ENCODE measurements around the gene GPI.

The GPI gene

DNA sequence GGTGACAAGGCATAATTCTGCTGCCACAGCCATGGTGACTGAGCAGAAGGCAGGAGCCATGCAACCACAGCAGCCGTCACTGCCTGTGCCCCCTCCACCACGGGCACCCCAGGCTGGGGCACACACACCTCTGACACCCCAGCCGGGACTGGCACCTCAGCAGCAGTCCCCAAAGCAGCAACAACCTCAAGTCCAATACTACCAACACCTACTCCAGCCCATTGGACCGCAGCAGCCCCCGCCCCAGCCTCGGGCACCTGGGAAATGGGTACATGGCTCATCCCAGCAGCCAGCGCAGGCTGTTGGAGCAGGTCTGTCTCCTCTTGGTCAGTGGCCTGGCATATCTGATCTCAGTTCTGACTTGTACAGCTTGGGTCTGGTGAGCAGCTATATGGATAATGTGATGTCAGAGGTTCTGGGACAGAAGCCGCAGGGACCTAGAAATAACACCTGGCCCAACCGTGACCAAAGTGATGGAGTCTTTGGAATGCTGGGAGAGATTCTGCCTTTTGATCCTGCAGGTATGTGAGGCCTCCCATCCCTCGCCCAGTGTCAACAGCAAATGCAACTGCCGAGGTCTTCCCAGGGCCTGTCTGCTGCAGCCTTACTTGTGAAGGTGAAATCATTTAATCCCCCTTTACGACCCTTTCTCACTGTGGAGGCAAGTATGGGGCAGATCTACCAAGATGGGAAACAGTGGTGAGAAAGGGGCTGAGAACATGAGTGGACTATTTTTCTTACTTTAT lies 22.9 kb upstream of the GPI start:
- no peak for DNase-seq (ENCODE audit: low read depth in 2 of 2)

DNA sequence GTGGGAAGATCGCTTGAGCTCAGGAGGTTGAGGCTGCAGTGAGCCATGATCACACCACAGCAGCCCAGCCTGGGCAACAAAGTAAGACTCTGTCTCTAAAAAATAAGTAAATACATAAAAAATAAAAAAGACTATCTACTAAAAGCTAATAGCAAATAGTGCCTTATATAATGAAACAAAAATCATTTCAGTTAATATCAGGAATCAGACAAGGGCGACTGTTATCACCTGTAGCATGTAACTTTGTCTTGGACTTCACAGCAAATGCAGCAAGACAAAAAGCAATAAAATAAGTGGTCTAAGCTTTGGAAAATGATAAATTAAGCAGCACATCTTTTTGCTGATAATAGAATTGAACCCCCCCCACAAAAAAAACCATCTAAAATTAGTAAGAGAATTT lies 21.2 kb upstream of the GPI start:
- no peak for DNase-seq (ENCODE audit: low read depth in 2 of 2)

DNA sequence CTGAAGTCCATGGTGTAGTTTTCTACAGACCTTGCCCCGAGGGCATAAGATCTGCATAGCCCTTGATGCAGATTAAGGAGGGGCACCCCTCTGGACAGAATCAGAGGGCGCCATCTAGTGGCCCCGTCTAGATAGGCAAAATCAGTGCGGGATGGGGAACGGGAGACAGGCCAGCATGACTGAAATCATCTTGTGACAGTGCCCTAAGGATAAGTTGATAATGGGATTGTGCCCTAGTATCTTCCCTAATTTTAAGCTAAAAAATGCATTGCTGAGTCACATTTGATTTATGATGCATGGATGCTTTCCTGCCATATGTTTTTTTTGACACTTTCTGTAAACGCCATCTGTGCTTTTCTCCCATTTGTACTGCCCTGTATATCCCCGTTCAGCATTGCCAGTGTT lies 19.0 kb upstream of the GPI start:
- peak; percentile 17 to 37 for DNase-seq (ENCODE audit: low read depth in 2 of 2)

GRCh38 chr19:34347561-34348165 lies 17.3 kb upstream of the GPI start:
- no peak for DNase-seq (ENCODE audit: low read depth in 2 of 2)

DNA sequence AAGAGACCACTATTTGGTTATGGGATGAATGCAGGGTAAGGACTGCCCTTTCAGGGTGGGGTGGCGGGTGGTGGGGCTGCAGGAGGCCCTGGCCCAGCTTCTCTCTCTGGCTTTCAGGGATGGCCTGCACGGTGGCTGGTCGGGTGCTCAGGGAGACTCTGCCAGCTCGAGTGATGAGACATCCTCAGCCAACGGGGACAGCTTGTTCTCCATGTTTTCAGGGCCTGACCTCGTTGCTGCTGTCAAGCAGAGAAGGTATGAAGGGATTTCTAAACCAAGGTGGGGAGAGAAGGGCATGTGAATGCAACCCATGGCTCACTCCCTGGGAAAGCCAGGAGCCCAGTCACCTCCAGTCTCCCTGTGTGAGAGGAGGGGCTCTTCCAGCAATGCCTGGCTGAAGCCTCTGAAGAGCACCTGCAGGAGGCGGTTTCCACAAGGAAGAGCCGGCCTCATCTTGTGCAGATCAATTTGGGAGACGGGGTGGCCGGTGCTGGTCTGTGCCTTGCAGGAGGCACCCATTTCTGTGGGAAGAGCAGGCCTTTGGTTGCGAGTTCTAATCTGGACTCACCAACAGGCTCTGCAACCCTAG lies 16.0 kb upstream of the GPI start:
- no peak for DNase-seq (ENCODE audit: low read depth in 2 of 2)

- peak; percentile 38 to 65 for DNase-seq (ENCODE audit: low read depth in 2 of 2)
Measured at GRCh38 chr19:34350161-34350561, 14.8 kb upstream of the GPI start.

DNA sequence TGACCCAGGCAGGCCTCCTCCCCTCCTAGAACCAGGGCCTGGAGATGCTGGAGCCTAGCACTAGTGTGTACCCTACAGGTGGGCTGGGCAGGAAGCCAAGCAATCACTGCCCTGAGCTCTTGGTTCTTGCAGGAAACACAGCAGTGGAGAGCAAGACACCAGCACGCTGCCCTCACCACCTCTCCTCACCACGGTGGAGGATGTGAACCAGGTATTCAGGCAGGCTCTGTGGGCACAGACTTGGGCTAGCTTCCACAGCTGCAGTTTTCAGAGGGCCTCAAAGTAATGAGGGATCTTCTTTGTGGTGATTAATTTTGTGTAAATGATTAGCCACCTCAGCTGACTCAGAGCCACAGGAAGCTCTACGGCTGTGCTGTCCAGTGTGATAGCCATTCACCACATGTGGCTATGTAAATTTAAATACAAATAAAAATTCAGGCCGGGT lies 13.6 kb upstream of the GPI start:
- DNase-seq (ENCODE audit: low read depth in 2 of 2), result no peak

GRCh38 chr19:34353546-34353945 lies 11.4 kb upstream of the GPI start:
- no peak for DNase-seq (ENCODE audit: low read depth in 2 of 2)

- no peak for DNase-seq (ENCODE audit: low read depth in 2 of 2)
Measured at GRCh38 chr19:34355201-34355600, 9.8 kb upstream of the GPI start.

DNA sequence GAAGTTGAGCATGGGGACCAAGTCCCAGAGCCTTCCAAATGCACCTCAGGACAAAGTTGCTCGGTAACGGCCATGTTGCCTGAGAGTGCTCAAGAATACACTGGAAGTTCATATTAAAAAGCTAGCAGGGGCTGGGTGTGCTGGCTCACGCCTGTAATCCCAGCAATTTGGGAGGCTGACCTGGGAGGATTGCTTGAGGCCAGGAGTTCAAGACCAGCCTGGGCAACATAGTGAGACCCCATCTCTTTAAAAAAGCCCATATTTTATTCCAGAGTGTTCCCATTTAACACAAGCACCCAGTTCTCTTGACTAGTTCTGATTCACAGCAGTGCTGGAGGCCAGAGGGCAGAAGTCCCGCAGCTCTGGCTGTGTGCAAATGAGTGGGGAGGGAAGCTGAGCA lies 8.1 kb upstream of the GPI start:
- DNase-seq (ENCODE audit: low read depth in 2 of 2), result no peak

- no peak for DNase-seq (ENCODE audit: low read depth in 2 of 2)
Measured at GRCh38 chr19:34357431-34357830, 7.6 kb upstream of the GPI start.

GRCh38 chr19:34359140-34359953 lies 5.6 kb upstream of the GPI start:
- DNase-seq (ENCODE audit: low read depth in 2 of 2), result peak; percentile 91 to 93

- DNase-seq (ENCODE audit: low read depth in 2 of 2), result no peak
Measured at GRCh38 chr19:34359954-34360315, 5.1 kb upstream of the GPI start.

DNA sequence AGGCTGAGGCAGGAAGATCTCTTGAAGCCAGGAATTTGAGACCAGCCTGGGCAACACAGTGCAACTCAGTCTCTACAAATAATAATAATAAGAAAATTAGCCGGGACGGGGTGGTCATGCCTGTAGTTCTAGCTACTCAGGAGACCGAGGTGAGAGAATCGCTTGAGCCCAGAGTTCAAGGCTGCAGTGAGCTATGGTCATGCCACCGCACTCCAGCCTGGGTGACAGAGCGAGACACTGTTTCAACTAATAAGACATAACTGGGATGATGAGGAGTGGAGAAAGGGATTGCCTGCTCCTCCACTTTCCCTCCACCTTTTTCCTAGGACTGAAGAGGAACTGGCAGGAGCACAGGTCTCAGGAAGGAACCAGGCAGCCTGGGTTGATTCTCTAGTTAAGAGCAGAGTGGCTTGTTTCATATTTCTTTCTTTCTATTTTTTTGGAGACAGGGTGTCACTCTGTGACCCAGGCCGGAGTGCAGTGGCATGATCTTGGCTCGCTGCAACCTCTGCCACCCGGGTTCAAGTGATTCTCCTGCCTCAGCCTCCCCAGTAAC lies 4.6 kb upstream of the GPI start:
- no peak for DNase-seq (ENCODE audit: low read depth in 2 of 2)

DNA sequence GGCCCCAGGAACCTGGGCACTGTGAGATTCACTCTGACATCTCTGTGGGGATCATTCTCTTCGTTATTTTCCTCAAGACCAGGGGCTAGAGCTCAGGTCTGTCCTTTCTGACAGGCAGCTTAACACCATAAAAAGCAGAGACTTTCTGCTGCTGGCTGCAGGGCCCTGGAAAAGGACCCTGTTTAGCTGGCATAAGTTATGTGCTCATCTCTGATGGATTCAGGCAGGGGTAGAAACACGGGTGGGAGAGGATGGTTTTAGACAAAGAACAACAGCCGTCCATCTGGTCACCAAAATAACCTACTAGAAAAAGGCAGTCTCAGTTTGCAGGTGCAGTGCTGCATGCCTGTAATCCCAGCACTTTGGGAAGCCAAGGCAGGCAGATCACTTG lies 2.3 kb upstream of the GPI start:
- DNase-seq (ENCODE audit: low read depth in 2 of 2), result no peak

GRCh38 chr19:34363094-34363493 lies 1.9 kb upstream of the GPI start:
- DNase-seq (ENCODE audit: low read depth in 2 of 2), result no peak

- DNase-seq (ENCODE audit: low read depth in 2 of 2), result no peak
Measured at GRCh38 chr19:34363930-34364329, 1.1 kb upstream of the GPI start.

DNA sequence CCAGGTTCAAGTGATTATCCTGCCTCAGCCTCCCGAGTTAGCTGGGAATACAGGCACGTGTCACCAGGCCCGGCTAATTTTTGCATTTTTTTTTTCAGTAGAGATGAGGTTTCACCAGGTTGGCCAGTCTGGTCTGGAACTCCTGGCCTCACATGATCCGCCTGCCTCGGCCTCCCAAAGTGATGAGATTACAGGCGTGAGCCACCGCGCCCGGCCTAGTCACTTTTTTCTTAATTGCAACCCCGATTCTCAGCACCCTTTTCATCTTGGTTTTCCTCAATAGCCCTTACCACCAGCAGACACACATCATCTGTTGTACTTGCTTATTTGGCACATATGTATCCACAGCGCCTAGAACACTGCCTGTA lies 550 bp upstream of the GPI start:
- no peak for DNase-seq (ENCODE audit: low read depth in 2 of 2)

DNA sequence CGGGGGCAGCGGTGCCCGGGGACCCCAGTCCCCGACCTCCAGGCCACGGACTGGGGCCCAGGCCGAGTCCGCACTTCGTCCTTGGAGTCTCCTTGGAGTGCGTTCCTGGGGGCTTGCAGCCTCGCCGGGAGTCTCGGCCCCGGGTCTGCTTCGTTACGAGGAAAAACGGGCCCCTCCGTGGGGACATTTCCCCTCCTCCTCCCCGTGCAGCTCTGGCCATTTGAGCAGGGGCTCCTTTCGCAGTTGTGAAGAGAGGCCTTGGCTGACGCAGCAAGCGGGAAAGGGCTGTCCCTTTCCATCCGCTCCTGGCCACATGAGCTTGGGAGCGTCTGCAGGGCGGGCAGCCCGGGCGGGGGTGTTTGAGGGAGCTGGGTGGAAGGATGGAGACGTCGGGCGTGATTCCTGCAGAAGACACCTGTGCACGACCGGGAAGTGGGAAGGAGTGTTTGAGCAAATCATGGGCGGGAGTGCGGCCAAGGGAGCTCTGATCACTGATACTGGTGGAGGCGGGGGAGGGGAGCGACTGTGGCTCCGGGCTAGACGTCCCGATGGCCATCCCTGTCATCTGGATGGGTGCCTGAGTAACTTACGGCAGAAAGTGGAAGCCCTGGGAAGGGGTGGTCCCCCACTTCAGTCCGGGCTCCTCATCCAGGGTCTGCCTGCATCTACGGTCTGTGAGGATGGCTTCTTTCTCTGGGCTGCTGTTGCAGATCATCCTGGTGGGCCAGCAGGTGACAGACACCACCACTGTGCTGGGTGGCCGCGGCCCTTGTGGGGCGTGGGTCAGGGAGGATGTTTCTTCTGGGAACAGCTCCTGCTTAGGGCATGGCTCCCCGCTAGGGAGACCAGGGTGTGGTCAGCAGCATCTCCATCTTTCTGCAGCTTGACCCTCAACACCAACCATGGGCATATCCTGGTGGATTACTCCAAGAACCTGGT lies 736 bp downstream of the GPI start:
- DNase-seq (ENCODE audit: low read depth in 2 of 2), result no peak

GRCh38 chr19:34366738-34367623 lies 2.0 kb downstream of the GPI start:
- DNase-seq (ENCODE audit: low read depth in 2 of 2), result no peak
